Large intestine (tissue), 1 donor: ENCODE measurements around the gene CTSW. TPM values are rescaled to one million over a fixed set of nuclear protein-coding genes. Genes with fewer than 3 reads are reported as not detected.

Source experiments
- polyA plus RNA-seq: library from polyadenylated mRNA; unstranded; fragments of 120-200 nt; gene quantifications from one replicate; pipeline ENCODE4 v1.2.1, GENCODE V29; 2013

CTSW gene
- polyA plus RNA-seq, 1 donor, result 2.4 TPM

Other genes starting within 250 kb of the CTSW start
- 26.4 TPM for gene SIPA1, start 241.7 kb upstream of the CTSW start, polyA plus RNA-seq
- gene RELA, start 216.9 kb upstream of the CTSW start, polyA plus RNA-seq, result 53.8 TPM
- gene KAT5, start 167.6 kb upstream of the CTSW start, polyA plus RNA-seq, result 57.8 TPM
- gene RNASEH2C, start 159.0 kb upstream of the CTSW start, polyA plus RNA-seq, result 38.9 TPM
- gene AP5B1, start 98.9 kb upstream of the CTSW start, polyA plus RNA-seq, result 15.2 TPM
- gene OVOL1, start 92.8 kb upstream of the CTSW start, polyA plus RNA-seq, result 32.6 TPM
- 6.3 TPM for gene SNX32, start 45.9 kb upstream of the CTSW start, polyA plus RNA-seq
- 933 TPM for gene CFL1, start 21.7 kb upstream of the CTSW start, polyA plus RNA-seq
- 62.1 TPM for gene MUS81, start 19.4 kb upstream of the CTSW start, polyA plus RNA-seq
- 37.7 TPM for gene EFEMP2, start 7.0 kb upstream of the CTSW start, polyA plus RNA-seq
- 59.9 TPM for gene FIBP, start 8.6 kb downstream of the CTSW start, polyA plus RNA-seq
- 10.9 TPM for gene CCDC85B, start 10.8 kb downstream of the CTSW start, polyA plus RNA-seq
- gene FOSL1, start 20.6 kb downstream of the CTSW start, polyA plus RNA-seq, result 0.15 TPM
- gene C11orf68, start 39.2 kb downstream of the CTSW start, polyA plus RNA-seq, result 30.3 TPM
- 71.0 TPM for gene DRAP1, start 39.6 kb downstream of the CTSW start, polyA plus RNA-seq
- not detected for gene TSGA10IP, start 65.6 kb downstream of the CTSW start, polyA plus RNA-seq
- 38.1 TPM for gene SART1, start 81.9 kb downstream of the CTSW start, polyA plus RNA-seq
- gene EIF1AD, start 122.3 kb downstream of the CTSW start, polyA plus RNA-seq, result 33.5 TPM
- 120 TPM for gene BANF1, start 122.7 kb downstream of the CTSW start, polyA plus RNA-seq
- gene CST6, start 132.2 kb downstream of the CTSW start, polyA plus RNA-seq, result 1.7 TPM
- not detected for gene CATSPER1, start 146.6 kb downstream of the CTSW start, polyA plus RNA-seq
- 0.39 TPM for gene GAL3ST3, start 169.3 kb downstream of the CTSW start, polyA plus RNA-seq
- gene SF3B2, start 172.5 kb downstream of the CTSW start, polyA plus RNA-seq, result 146 TPM
- 30.3 TPM for gene PACS1, start 190.4 kb downstream of the CTSW start, polyA plus RNA-seq